Keratinocyte (primary cell): ENCODE measurements around the gene TBXT.

Experiments
- CTCF ChIP-seq, 3 experiments: IDR thresholded peaks in 1 of 3; conservative IDR thresholded peaks in 1 of 3; optimal IDR thresholded peaks in 1 of 3; 2 replicates in 2 of 3; 3 replicates in 1 of 3; pipeline versions ENCODE3 to v1.5.1; 2011; ENCODE audit warnings: low read length in 3 of 3, mild to moderate bottlenecking in 3 of 3, moderate library complexity in 2 of 3, control low read depth in 1 of 3, inconsistent platforms in 1 of 3; ENCODE audit not compliant: insufficient read depth in 2 of 3; ENCODE audit errors: extremely low read depth in 1 of 3
- EZH2 ChIP-seq: IDR thresholded peaks from one replicate; pipeline ENCODE4 v1.6.1; 2012; ENCODE audit warnings: inconsistent platforms, mild to moderate bottlenecking, low read length, moderate library complexity

- no peak for TF ChIP-seq CTCF (optimal IDR thresholded peaks at IDR 0.05 in 1 of 3, IDR thresholded peaks at IDR 0.05 in 1 of 3, conservative IDR thresholded peaks at IDR 0.05 in 1 of 3; ENCODE audit: extremely low read depth in 1 of 3, insufficient read depth in 2 of 3, low read length in 3 of 3)
- no peak for TF ChIP-seq EZH2
Observed at GRCh38 chr6:166179704-166180103, 12.1 kb upstream of the TBXT start.
